Loucy (cell line): ENCODE results near the gene AKAP9.

Source experiments
- CTCF ChIP-seq: fragments of 200-600 bp; sonication (generic); conservative IDR thresholded peaks from 2 replicates; pipeline ENCODE4 v1.5.1; 2014; ENCODE audit warnings: mild to moderate bottlenecking, antibody characterized with exemption, low read length
- EZH2phosphoT487 ChIP-seq: fragments of 200-600 bp; IDR thresholded peaks from 2 replicates; pipeline ENCODE4 v1.6.1; 2018; ENCODE audit warnings: antibody characterized with exemption, mild to moderate bottlenecking, moderate library complexity, borderline replicate concordance

GRCh38 chr7:92133737-92134270 lies 193.1 kb downstream of the AKAP9 start:
- peak; percentile 75 for TF ChIP-seq CTCF
- TF ChIP-seq EZH2phosphoT487: no peak
